Measurements from ENCODE around the gene ZMYM4.

GRCh38 chr1:35390600-35391494 lies 122.3 kb downstream of the ZMYM4 start:
- TF ChIP-seq YY1 (IDR thresholded peaks at IDR 0.05; ENCODE audit: insufficient read depth, insufficient read length) (no peak), ZNF274 (IDR thresholded peaks at IDR 0.05; ENCODE audit: low read depth, low read length) (no peak)
